WTC11 (cell line): ENCODE results near the gene LHX2.

Experiments
- MAX ChIP-seq: sonication (generic); formaldehyde crosslinking; IDR thresholded peaks from 2 replicates; pipeline ENCODE4 v1.8.0; 2022; ENCODE audit warnings: mild to moderate bottlenecking, missing genetic modification reagents
- NFYB ChIP-seq: sonication (generic); formaldehyde crosslinking; conservative IDR thresholded peaks from 2 replicates; pipeline ENCODE4 v1.8.0; 2022; ENCODE audit warnings: low read depth, missing genetic modification reagents
- SP1 ChIP-seq: sonication (generic); formaldehyde crosslinking; conservative IDR thresholded peaks from 2 replicates; pipeline ENCODE4 v1.8.1; 2022; ENCODE audit warnings: missing genetic modification reagents
- STAT6 ChIP-seq: sonication (generic); formaldehyde crosslinking; conservative IDR thresholded peaks from 2 replicates; pipeline ENCODE4 v1.8.1; 2023; ENCODE audit warnings: mild to moderate bottlenecking, low read depth, missing genetic modification reagents, moderate library complexity
- TF ChIP-seq, protein P1 (sequence below): fragments of 200-600 bp; IDR thresholded peaks from 2 replicates; pipeline ENCODE4 v1.8.0; 2022; ENCODE audit warnings: antibody characterized with exemption

- peak; percentile 50; the same call in 1 of the 2 replicates for TF ChIP-seq SP1 (CRISPR knock-in tag)
- TF ChIP-seq, protein P1, sequence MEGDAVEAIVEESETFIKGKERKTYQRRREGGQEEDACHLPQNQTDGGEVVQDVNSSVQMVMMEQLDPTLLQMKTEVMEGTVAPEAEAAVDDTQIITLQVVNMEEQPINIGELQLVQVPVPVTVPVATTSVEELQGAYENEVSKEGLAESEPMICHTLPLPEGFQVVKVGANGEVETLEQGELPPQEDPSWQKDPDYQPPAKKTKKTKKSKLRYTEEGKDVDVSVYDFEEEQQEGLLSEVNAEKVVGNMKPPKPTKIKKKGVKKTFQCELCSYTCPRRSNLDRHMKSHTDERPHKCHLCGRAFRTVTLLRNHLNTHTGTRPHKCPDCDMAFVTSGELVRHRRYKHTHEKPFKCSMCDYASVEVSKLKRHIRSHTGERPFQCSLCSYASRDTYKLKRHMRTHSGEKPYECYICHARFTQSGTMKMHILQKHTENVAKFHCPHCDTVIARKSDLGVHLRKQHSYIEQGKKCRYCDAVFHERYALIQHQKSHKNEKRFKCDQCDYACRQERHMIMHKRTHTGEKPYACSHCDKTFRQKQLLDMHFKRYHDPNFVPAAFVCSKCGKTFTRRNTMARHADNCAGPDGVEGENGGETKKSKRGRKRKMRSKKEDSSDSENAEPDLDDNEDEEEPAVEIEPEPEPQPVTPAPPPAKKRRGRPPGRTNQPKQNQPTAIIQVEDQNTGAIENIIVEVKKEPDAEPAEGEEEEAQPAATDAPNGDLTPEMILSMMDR: no peak
- TF ChIP-seq NFYB (CRISPR knock-in tag): peak; percentile 83
- TF ChIP-seq MAX (CRISPR knock-in tag): no peak
- TF ChIP-seq STAT6 (CRISPR knock-in tag): no peak
Measured at GRCh38 chr9:124022201-124023121, 10.9 kb downstream of the LHX2 start.
